Measurements from ENCODE around the gene RIN1. TPM values are rescaled to one million over a fixed set of nuclear protein-coding genes. Genes with fewer than 3 reads are reported as not detected.
"Not testable (repeated sequence)": the region's sequence is repeated elsewhere in the genome, so short reads cannot be mapped to it uniquely, and the experiment has no call there.

Gene RIN1
- 1 to 10 TPM in 1 of 2 donors, under 1 TPM in 1; 0.43 to 2.1 TPM for total RNA-seq

- peak; percentile 91 to 92 for ATAC-seq
- peak; percentile 87 for DNase-seq (ENCODE audit: low spot score)
- peaks cover 0 to 9% of the 10 kb centered on the region in 2 donors for H3K27me3 Mint-ChIP-seq
- H3K4me3 Mint-ChIP-seq = peak within 1 kb of the TSS; percentile 66
- no peaks in the 10 kb centered on the region for H3K9me3 Mint-ChIP-seq
- H3K4me1 Mint-ChIP-seq (ENCODE audit: low read depth in 2 of 2) = peaks cover 18 to 20% of the 10 kb centered on the region in 2 donors
- peaks cover 8% of the 10 kb centered on the region for H3K36me3 Mint-ChIP-seq
- H3K27ac Mint-ChIP-seq = peak within 1 kb of the TSS; percentile 60 to 65
Observed at GRCh38 chr11:66336234-66337102, at the start of gene RIN1. Gene RIN1, minus strand, starts transcription at chr11:66336434. Its CDS starts 32 bp downstream, at chr11:66336402.

GRCh38 chr11:66384316-66384715 lies 48.1 kb upstream of the RIN1 start:
- not testable (repeated sequence) for H3K4me3 Mint-ChIP-seq; H3K27ac Mint-ChIP-seq; ATAC-seq; DNase-seq (ENCODE audit: low spot score); H3K27me3 Mint-ChIP-seq; H3K9me3 Mint-ChIP-seq; H3K36me3 Mint-ChIP-seq; H3K4me1 Mint-ChIP-seq (ENCODE audit: low read depth in 2 of 2)

- H3K9me3 Mint-ChIP-seq; H3K27ac Mint-ChIP-seq; H3K4me3 Mint-ChIP-seq; H3K4me1 Mint-ChIP-seq (ENCODE audit: low read depth in 2 of 2); DNase-seq (ENCODE audit: low spot score); ATAC-seq; H3K27me3 Mint-ChIP-seq; H3K36me3 Mint-ChIP-seq: not testable (repeated sequence)
Observed at GRCh38 chr11:66380264-66380663, 44.0 kb upstream of the RIN1 start.

GRCh38 chr11:66373690-66374287 lies 37.6 kb upstream of the RIN1 start:
- not testable (repeated sequence) for H3K27ac Mint-ChIP-seq; H3K27me3 Mint-ChIP-seq; H3K4me3 Mint-ChIP-seq; H3K9me3 Mint-ChIP-seq; ATAC-seq; DNase-seq (ENCODE audit: low spot score); H3K36me3 Mint-ChIP-seq
- H3K4me1 Mint-ChIP-seq (ENCODE audit: low read depth in 2 of 2) = peaks cover 0 to 11% of the 10 kb centered on the region in 2 donors

GRCh38 chr11:66373265-66373664 lies 37.0 kb upstream of the RIN1 start:
- Mint-ChIP-seq H3K36me3 (no peaks in the 10 kb centered on the region), H3K27ac (no peak overlapping the region), H3K4me3 (no peak overlapping the region), H3K9me3 (no peaks in the 10 kb centered on the region), H3K4me1 (ENCODE audit: low read depth in 2 of 2) (peaks cover 0 to 11% of the 10 kb centered on the region in 2 donors), H3K27me3 (peaks cover 0 to 6% of the 10 kb centered on the region in 2 donors)
- ATAC-seq (no peak), DNase-seq (ENCODE audit: low spot score) (no peak)

- no peaks in the 10 kb centered on the region for H3K36me3 Mint-ChIP-seq
- H3K9me3 Mint-ChIP-seq = no peaks in the 10 kb centered on the region
- H3K4me1 Mint-ChIP-seq (ENCODE audit: low read depth in 2 of 2) = peaks cover 0 to 11% of the 10 kb centered on the region in 2 donors
- peak within 1 kb of the TSS; percentile 26 to 61 for H3K27ac Mint-ChIP-seq
- DNase-seq (ENCODE audit: low spot score) = peak; percentile 65
- H3K4me3 Mint-ChIP-seq = peak within 1 kb of the TSS; percentile 77
- ATAC-seq = peak; percentile 86 to 87
- H3K27me3 Mint-ChIP-seq = peaks cover 0 to 2% of the 10 kb centered on the region in 2 donors
Observed at GRCh38 chr11:66371627-66372415, 35.6 kb upstream of the RIN1 start, which contains the start of gene SLC29A2. Gene SLC29A2, minus strand, starts transcription at chr11:66371760. Its CDS starts 169 bp downstream, at chr11:66371591.

- Mint-ChIP-seq H3K4me1 (ENCODE audit: low read depth in 2 of 2) (peaks cover 0 to 11% of the 10 kb centered on the region in 2 donors), H3K36me3 (no peaks in the 10 kb centered on the region), H3K9me3 (no peaks in the 10 kb centered on the region), H3K27me3 (no peaks in the 10 kb centered on the region), H3K27ac (no peak overlapping the region), H3K4me3 (no peak overlapping the region)
- DNase-seq (ENCODE audit: low spot score) = no peak
- no peak for ATAC-seq
Observed at GRCh38 chr11:66369073-66369894, 33.0 kb upstream of the RIN1 start.

GRCh38 chr11:66368484-66368883 lies 32.2 kb upstream of the RIN1 start:
- H3K36me3 Mint-ChIP-seq = no peaks in the 10 kb centered on the region
- no peak overlapping the region for H3K4me3 Mint-ChIP-seq
- ATAC-seq (no peak), DNase-seq (ENCODE audit: low spot score) (no peak)
- no peak overlapping the region for H3K27ac Mint-ChIP-seq
- H3K27me3 Mint-ChIP-seq = no peaks in the 10 kb centered on the region
- H3K4me1 Mint-ChIP-seq (ENCODE audit: low read depth in 2 of 2) = peaks cover 0 to 11% of the 10 kb centered on the region in 2 donors
- no peaks in the 10 kb centered on the region for H3K9me3 Mint-ChIP-seq

GRCh38 chr11:66367561-66368312 lies 31.5 kb upstream of the RIN1 start:
- Mint-ChIP-seq H3K36me3 (no peaks in the 10 kb centered on the region), H3K4me1 (ENCODE audit: low read depth in 2 of 2) (peaks cover 0 to 11% of the 10 kb centered on the region in 2 donors), H3K9me3 (no peaks in the 10 kb centered on the region), H3K4me3 (no peak overlapping the region), H3K27me3 (no peaks in the 10 kb centered on the region), H3K27ac (no peak overlapping the region)
- ATAC-seq = no peak
- DNase-seq (ENCODE audit: low spot score) = no peak

GRCh38 chr11:66366844-66367477 lies 30.7 kb upstream of the RIN1 start:
- DNase-seq (ENCODE audit: low spot score) = no peak
- no peaks in the 10 kb centered on the region for H3K9me3 Mint-ChIP-seq
- no peak for ATAC-seq
- no peak overlapping the region for H3K4me3 Mint-ChIP-seq
- peaks cover 0 to 7% of the 10 kb centered on the region in 2 donors for H3K4me1 Mint-ChIP-seq (ENCODE audit: low read depth in 2 of 2)
- H3K36me3 Mint-ChIP-seq = no peaks in the 10 kb centered on the region
- no peak overlapping the region for H3K27ac Mint-ChIP-seq
- no peaks in the 10 kb centered on the region for H3K27me3 Mint-ChIP-seq

- H3K27ac Mint-ChIP-seq = no peak overlapping the region
- H3K27me3 Mint-ChIP-seq = no peaks in the 10 kb centered on the region
- no peaks in the 10 kb centered on the region for H3K36me3 Mint-ChIP-seq
- H3K4me1 Mint-ChIP-seq (ENCODE audit: low read depth in 2 of 2) = peaks cover 0 to 7% of the 10 kb centered on the region in 2 donors
- no peaks in the 10 kb centered on the region for H3K9me3 Mint-ChIP-seq
- no peak overlapping the region for H3K4me3 Mint-ChIP-seq
- no peak for DNase-seq (ENCODE audit: low spot score)
- ATAC-seq = no peak
Observed at GRCh38 chr11:66365711-66366619, 29.7 kb upstream of the RIN1 start.
